Lung microvascular endothelial cell (primary cell): ENCODE results near the gene RGS5. TPM values are rescaled to one million over a fixed set of nuclear protein-coding genes. Genes with fewer than 3 reads are reported as not detected.

Experiments
- total RNA-seq: library from RNA; depleted of rRNA; stranded (reverse); fragments of >200 nt; gene quantifications from 2 replicates; pipeline ENCODE4 v1.2.1, GENCODE V29; 2014

The RGS5 gene
- total RNA-seq, 1 donor from 2014 or later, result 6.0 TPM

Other genes with a start within 250 kb of the RGS5 start
- gene RGS4, start 133.6 kb downstream of the RGS5 start, total RNA-seq, result 2.8 and 22.4 TPM in 2 replicates
- 1.6 and 6.5 TPM in 2 replicates for gene NUF2, start 119.0 kb upstream of the RGS5 start, total RNA-seq